GM04504 (cell line): ENCODE measurements around the gene LRRC45.

ENCODE experiments used
- DNase-seq: peaks from one replicate; pipeline ENCODE4 v3.0.0-alpha.2; 2012; ENCODE audit warnings: low read depth

Gene LRRC45

GRCh38 chr17:82051776-82052637 is 28.9 kb downstream of the LRRC45 start, which contains the start of the genes GPS1 and RFNG:
Gene GPS1 (plus strand): TSS chr17:82051898. CDS start chr17:82051932, 34 bp downstream.
Gene RFNG (minus strand): TSS chr17:82051811. CDS start chr17:82051766, 45 bp downstream.
- DNase-seq = peak; percentile 10

- no peak for DNase-seq
These were observed 29.5 kb downstream of the LRRC45 start for GRCh38 chr17:82052638-82053059.

GRCh38 chr17:82053130-82053529 is 30.0 kb downstream of the LRRC45 start:
- no peak for DNase-seq

- DNase-seq = no peak
These were observed 30.6 kb downstream of the LRRC45 start for GRCh38 chr17:82053556-82054263.

- no peak for DNase-seq
These were observed 31.4 kb downstream of the LRRC45 start for GRCh38 chr17:82054351-82055022.

- no peak for DNase-seq
These were observed 32.2 kb downstream of the LRRC45 start for GRCh38 chr17:82055023-82055964.

- no peak for DNase-seq
These were observed 33.0 kb downstream of the LRRC45 start for GRCh38 chr17:82055965-82056728.

- no peak for DNase-seq
These were observed 33.9 kb downstream of the LRRC45 start for GRCh38 chr17:82056729-82057621.

GRCh38 chr17:82058230-82058854 is 35.2 kb downstream of the LRRC45 start:
- no peak for DNase-seq

- no peak for DNase-seq
These were observed 35.7 kb downstream of the LRRC45 start for GRCh38 chr17:82058855-82059249.

GRCh38 chr17:82059272-82060000 is 36.3 kb downstream of the LRRC45 start:
- DNase-seq = no peak

GRCh38 chr17:82060001-82060380 is 36.9 kb downstream of the LRRC45 start:
- DNase-seq = no peak

GRCh38 chr17:82060614-82061013 is 37.5 kb downstream of the LRRC45 start:
- DNase-seq = no peak

- no peak for DNase-seq
These were observed 38.2 kb downstream of the LRRC45 start for GRCh38 chr17:82061047-82061925.

- DNase-seq = no peak
These were observed 39.2 kb downstream of the LRRC45 start for GRCh38 chr17:82062076-82062983.

- no peak for DNase-seq
These were observed 39.9 kb downstream of the LRRC45 start for GRCh38 chr17:82062984-82063368.
